Nephron progenitor cell (in vitro differentiated cells): Measurements from ENCODE around the gene ZMYND11.
"Not testable (repeated sequence)": the region's sequence is repeated elsewhere in the genome, so short reads cannot be mapped to it uniquely, and the experiment has no call there.

ENCODE experiments used
- DNase-seq: peaks from one replicate; pipeline ENCODE4 v3.0.0; 2021
- H3K27ac Mint-ChIP-seq: 2 replicates; pipeline ENCODE4 v1.8.0; 2021; ENCODE audit warnings: mild to moderate bottlenecking, moderate library complexity, mixed read lengths
- H3K27me3 Mint-ChIP-seq: 2 replicates; pipeline ENCODE4 v1.8.0; 2021; ENCODE audit warnings: mild to moderate bottlenecking, low read depth, mixed read lengths; ENCODE audit not compliant: poor library complexity
- H3K36me3 Mint-ChIP-seq: 2 replicates; pipeline ENCODE4 v1.8.0; 2021; ENCODE audit warnings: low read depth, mixed read lengths
- H3K4me1 Mint-ChIP-seq: 2 replicates; pipeline ENCODE4 v1.8.0; 2021; ENCODE audit warnings: mixed read lengths
- H3K4me3 Mint-ChIP-seq: 2 replicates; pipeline ENCODE4 v1.8.0; 2021; ENCODE audit warnings: mild to moderate bottlenecking, moderate library complexity, mixed read lengths
- H3K9me3 Mint-ChIP-seq: 2 replicates; pipeline ENCODE4 v1.8.0; 2021; ENCODE audit warnings: mild to moderate bottlenecking, moderate library complexity, mixed read lengths
- TF ChIP-seq, protein P1 (sequence below): fragments of 200-600 bp; sonication (generic); IDR thresholded peaks from 2 replicates; pipeline ENCODE4 v1.5.0; 2021; ENCODE audit warnings: antibody characterized with exemption

Gene ZMYND11

DNA sequence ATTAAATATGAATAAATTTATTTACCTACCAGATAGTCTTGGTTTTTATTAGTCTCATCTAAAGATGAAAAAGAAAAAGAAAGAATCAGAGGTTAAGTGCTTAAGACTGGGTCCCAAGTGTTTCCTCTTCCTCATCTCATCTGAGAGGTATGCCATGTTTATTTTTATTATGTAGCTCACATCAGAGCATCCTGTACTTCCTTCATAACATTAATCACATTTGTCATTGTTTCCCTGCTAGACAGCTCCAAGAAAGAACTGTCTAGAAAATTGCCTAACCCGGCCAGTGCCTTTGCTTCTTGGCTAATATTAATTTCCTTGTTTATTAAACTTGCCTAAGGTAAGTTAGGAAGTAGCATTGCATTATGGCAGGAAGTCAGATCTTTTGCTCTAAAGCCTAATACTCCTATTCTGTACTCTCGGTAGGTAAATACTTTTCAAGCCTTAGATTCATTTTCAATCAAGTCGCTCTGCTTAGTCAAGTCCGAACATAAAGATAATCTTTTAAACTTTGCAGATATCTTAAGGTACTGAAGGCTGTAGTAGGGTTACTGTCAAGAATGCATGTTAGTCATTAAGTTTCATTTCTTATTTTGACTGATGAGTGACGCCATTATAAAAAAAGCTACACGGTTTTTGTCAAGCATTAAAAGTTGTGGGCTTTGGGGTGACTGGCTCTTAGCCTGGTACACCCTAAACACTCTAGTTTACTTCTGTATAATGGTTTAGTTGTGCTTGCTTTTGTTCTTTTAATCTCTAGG, 47.4 kb downstream of the ZMYND11 start:
- no peak for DNase-seq
- H3K27ac Mint-ChIP-seq: no peak overlapping the region
- no peak overlapping the region for H3K4me3 Mint-ChIP-seq
- H3K27me3 Mint-ChIP-seq: peaks cover 3% of the 10 kb centered on the region
- TF ChIP-seq, protein P1, sequence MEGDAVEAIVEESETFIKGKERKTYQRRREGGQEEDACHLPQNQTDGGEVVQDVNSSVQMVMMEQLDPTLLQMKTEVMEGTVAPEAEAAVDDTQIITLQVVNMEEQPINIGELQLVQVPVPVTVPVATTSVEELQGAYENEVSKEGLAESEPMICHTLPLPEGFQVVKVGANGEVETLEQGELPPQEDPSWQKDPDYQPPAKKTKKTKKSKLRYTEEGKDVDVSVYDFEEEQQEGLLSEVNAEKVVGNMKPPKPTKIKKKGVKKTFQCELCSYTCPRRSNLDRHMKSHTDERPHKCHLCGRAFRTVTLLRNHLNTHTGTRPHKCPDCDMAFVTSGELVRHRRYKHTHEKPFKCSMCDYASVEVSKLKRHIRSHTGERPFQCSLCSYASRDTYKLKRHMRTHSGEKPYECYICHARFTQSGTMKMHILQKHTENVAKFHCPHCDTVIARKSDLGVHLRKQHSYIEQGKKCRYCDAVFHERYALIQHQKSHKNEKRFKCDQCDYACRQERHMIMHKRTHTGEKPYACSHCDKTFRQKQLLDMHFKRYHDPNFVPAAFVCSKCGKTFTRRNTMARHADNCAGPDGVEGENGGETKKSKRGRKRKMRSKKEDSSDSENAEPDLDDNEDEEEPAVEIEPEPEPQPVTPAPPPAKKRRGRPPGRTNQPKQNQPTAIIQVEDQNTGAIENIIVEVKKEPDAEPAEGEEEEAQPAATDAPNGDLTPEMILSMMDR: no peak
- peaks cover 84% of the 10 kb centered on the region for H3K36me3 Mint-ChIP-seq
- H3K9me3 Mint-ChIP-seq: peaks cover 23% of the 10 kb centered on the region
- H3K4me1 Mint-ChIP-seq: no peaks in the 10 kb centered on the region

GRCh38 chr10:184174-184573, 48.9 kb downstream of the ZMYND11 start:
- Mint-ChIP-seq H3K4me1 (no peaks in the 10 kb centered on the region), H3K9me3 (peaks cover 23% of the 10 kb centered on the region), H3K27ac (no peak overlapping the region), H3K27me3 (peaks cover 3% of the 10 kb centered on the region), H3K36me3 (peaks cover 86% of the 10 kb centered on the region), H3K4me3 (no peak overlapping the region)
- DNase-seq: no peak
- TF ChIP-seq, protein P1: no peak

DNA sequence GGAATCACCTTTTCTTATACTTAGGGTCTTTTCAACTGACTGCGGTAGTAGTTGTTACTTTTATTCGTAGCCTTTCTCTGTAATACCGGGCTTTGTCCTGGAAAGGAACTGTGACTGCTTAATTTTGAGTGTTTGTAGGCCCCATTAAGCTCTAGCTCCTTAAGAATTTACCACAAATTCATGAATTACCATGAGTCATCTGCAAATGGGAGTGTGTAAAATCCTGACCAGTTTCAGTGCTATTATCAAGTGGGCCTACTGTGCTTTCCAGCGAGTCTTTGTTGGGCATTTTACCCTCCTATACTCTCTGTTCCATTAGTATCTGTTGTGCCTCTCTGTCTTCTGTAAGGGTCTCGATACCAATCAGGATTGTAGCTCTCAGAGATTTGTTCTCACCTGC, 49.7 kb downstream of the ZMYND11 start:
- DNase-seq: no peak
- Mint-ChIP-seq H3K27me3 (peaks cover 3% of the 10 kb centered on the region), H3K4me1 (no peaks in the 10 kb centered on the region), H3K27ac (no peak overlapping the region), H3K9me3 (peaks cover 23% of the 10 kb centered on the region), H3K36me3 (peaks cover 80% of the 10 kb centered on the region), H3K4me3 (no peak overlapping the region)
- TF ChIP-seq, protein P1: no peak

DNA sequence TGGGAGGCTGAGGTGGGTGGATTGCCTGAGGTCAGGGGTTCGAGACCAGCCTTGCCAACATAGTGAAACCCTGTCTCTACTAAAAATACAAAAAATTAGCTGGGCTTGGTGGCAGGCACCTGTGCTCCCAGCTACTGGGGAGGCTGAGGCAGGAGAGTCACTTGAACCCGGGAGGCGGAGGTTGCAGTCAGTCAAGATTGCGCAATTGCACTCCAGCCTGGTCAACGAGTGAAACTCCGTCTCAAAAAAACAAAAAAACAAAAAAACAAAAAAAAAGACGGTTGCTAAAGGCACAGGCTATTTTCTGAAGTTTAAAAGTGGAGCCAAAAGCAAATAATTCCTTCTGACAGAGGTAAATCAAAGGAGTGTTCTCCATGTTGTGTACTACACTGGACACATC, 50.3 kb downstream of the ZMYND11 start:
- H3K4me1 Mint-ChIP-seq, H3K4me3 Mint-ChIP-seq, H3K27ac Mint-ChIP-seq, DNase-seq, H3K27me3 Mint-ChIP-seq: not testable (repeated sequence)
- Mint-ChIP-seq H3K36me3 (peaks cover 74% of the 10 kb centered on the region), H3K9me3 (peaks cover 23% of the 10 kb centered on the region)

- H3K27me3 Mint-ChIP-seq: peaks cover 3% of the 10 kb centered on the region
- TF ChIP-seq, protein P1: no peak
- peaks cover 23% of the 10 kb centered on the region for H3K9me3 Mint-ChIP-seq
- H3K27ac Mint-ChIP-seq: no peak overlapping the region
- H3K4me1 Mint-ChIP-seq: no peaks in the 10 kb centered on the region
- DNase-seq: no peak
- no peak overlapping the region for H3K4me3 Mint-ChIP-seq
- peaks cover 60% of the 10 kb centered on the region for H3K36me3 Mint-ChIP-seq
Observed at GRCh38 chr10:186911-187310, 51.7 kb downstream of the ZMYND11 start.

GRCh38 chr10:188546-188945, 53.3 kb downstream of the ZMYND11 start:
- Mint-ChIP-seq H3K27me3 (peaks cover 3% of the 10 kb centered on the region), H3K27ac (no peak overlapping the region), H3K9me3 (peaks cover 18% of the 10 kb centered on the region), H3K36me3 (peaks cover 56% of the 10 kb centered on the region), H3K4me1 (peaks cover 5% of the 10 kb centered on the region), H3K4me3 (no peak overlapping the region)
- DNase-seq: no peak
- TF ChIP-seq, protein P1: no peak
